IMR-90 (cell line): Measurements from ENCODE around the gene SLC28A2. TPM values are rescaled to one million over a fixed set of nuclear protein-coding genes. Genes with fewer than 3 reads are reported as not detected.

ENCODE experiments used
- ATAC-seq: fragments of 200-7000 bp; cut with Tn5 transposase; 2 replicates; pipeline ENCODE4 v1.9.1; 2020; ENCODE audit warnings: low read depth, mild to moderate bottlenecking, moderate library complexity
- BruUV-seq: library from RNA; stranded (reverse); fragments of 400-500 nt; replicated peaks from 2 replicates; lab custom pipeline; 2021; lab: Mats Ljungman, UMichigan
- CTCF ChIA-PET: fragments of 300-600 bp; formaldehyde crosslinking; extraction: SDS; loops from one replicate; lab custom pipeline; 2021; ENCODE audit warnings: antibody characterized with exemption; lab: Yijun Ruan, JAX
- POLR2A ChIA-PET: fragments of 300-600 bp; sonication (Branson Sonifier 250); formaldehyde crosslinking; loops from one replicate; lab custom pipeline; 2022; ENCODE audit warnings: antibody characterized with exemption; ENCODE audit not compliant: unreplicated experiment; lab: Charles Lee
- DNase-seq: peaks from one replicate; pipeline ENCODE4 v3.0.0; 2013
- H2AFZ ChIP-seq: replicated peaks from 2 replicates; pipeline ENCODE3; 2013; ENCODE audit warnings: low read length, mild to moderate bottlenecking; ENCODE audit not compliant: poor library complexity
- H2AK5ac ChIP-seq: 2 replicates; pipeline ENCODE4 v1.6.1; 2013; ENCODE audit warnings: low read depth, low read length, inconsistent platforms
- H2AK9ac ChIP-seq: replicated peaks from 2 replicates; pipeline ENCODE3; 2013; ENCODE audit warnings: mild to moderate bottlenecking, low read depth, low read length, moderate library complexity; ENCODE audit not compliant: poor library complexity
- H2BK120ac ChIP-seq: 2 replicates; pipeline ENCODE4 v1.6.1; 2013; ENCODE audit warnings: low read depth, low read length, inconsistent platforms
- H2BK15ac ChIP-seq: 3 replicates; pipeline ENCODE4 v1.6.1; 2013; ENCODE audit warnings: low read depth, low read length, inconsistent platforms
- H2BK20ac ChIP-seq: 2 replicates; pipeline ENCODE4 v1.6.1; 2013; ENCODE audit warnings: low read depth, mild to moderate bottlenecking, inconsistent platforms, low read length, moderate library complexity
- H2BK5ac ChIP-seq: 2 replicates; pipeline ENCODE4 v1.6.1; 2013; ENCODE audit warnings: mild to moderate bottlenecking, low read depth, low read length, inconsistent platforms; ENCODE audit not compliant: poor library complexity, severe bottlenecking
- H3K14ac ChIP-seq: replicated peaks from 2 replicates; pipeline ENCODE4 v1.6.1; 2013; ENCODE audit warnings: low read depth, low read length, inconsistent platforms
- H3K18ac ChIP-seq: 2 replicates; pipeline ENCODE4 v1.6.1; 2013; ENCODE audit warnings: low read depth, low read length, control low read depth
- H3K23ac ChIP-seq: 2 replicates; pipeline ENCODE4 v1.6.1; 2013; ENCODE audit warnings: low read depth, low read length, inconsistent platforms
- H3K27ac ChIP-seq: 2 replicates; pipeline ENCODE4 v1.5.1; 2013; ENCODE audit warnings: mild to moderate bottlenecking, control low read depth, low read length; ENCODE audit not compliant: insufficient read depth
- H3K27me3 ChIP-seq: 2 replicates; pipeline ENCODE4 v1.6.1; 2013; ENCODE audit warnings: low read length; ENCODE audit not compliant: control insufficient read depth, insufficient read depth
- H3K36me3 ChIP-seq: 2 replicates; pipeline ENCODE4 v1.6.1; 2013; ENCODE audit warnings: low read length, mixed read lengths; ENCODE audit not compliant: control insufficient read depth, insufficient read depth
- H3K4ac ChIP-seq: 2 replicates; pipeline ENCODE4 v1.6.1; 2013; ENCODE audit warnings: low read depth, low read length, inconsistent platforms
- H3K4me1 ChIP-seq: 2 replicates; pipeline ENCODE4 v1.6.1; 2013; ENCODE audit warnings: low read length, mixed read lengths; ENCODE audit not compliant: control insufficient read depth, insufficient read depth
- H3K4me2 ChIP-seq: 2 replicates; pipeline ENCODE4 v1.6.1; 2013; ENCODE audit warnings: low read depth, mild to moderate bottlenecking, control low read depth, low read length, moderate library complexity
- H3K4me3 ChIP-seq: 2 replicates; pipeline ENCODE4 v1.5.1; 2013; ENCODE audit warnings: low read depth, mild to moderate bottlenecking, control low read depth, low read length, moderate library complexity; ENCODE audit not compliant: insufficient read depth
- H3K56ac ChIP-seq: 2 replicates; pipeline ENCODE4 v1.6.1; 2013; ENCODE audit warnings: low read length, inconsistent platforms; ENCODE audit not compliant: insufficient read depth; ENCODE audit errors: extremely low read depth
- H3K79me1 ChIP-seq, 2 experiments: 2 replicates each; pipeline ENCODE4 v1.6.1; 2013; ENCODE audit warnings: low read length in 2 of 2, inconsistent platforms in 1 of 2, low read depth in 1 of 2
- H3K9ac ChIP-seq: 2 replicates; pipeline ENCODE4 v1.6.1; 2013; ENCODE audit warnings: low read depth, low read length, control low read depth
- H3K9me1 ChIP-seq: 2 replicates; pipeline ENCODE4 v1.6.1; 2013; ENCODE audit warnings: low read length, inconsistent platforms; ENCODE audit not compliant: insufficient read depth
- H3K9me3 ChIP-seq: 2 replicates; pipeline ENCODE4 v1.6.1; 2013; ENCODE audit warnings: low read length; ENCODE audit not compliant: control insufficient read depth, insufficient read depth
- H4K20me1 ChIP-seq: 2 replicates; pipeline ENCODE4 v1.6.1; 2013; ENCODE audit warnings: low read length, inconsistent platforms; ENCODE audit not compliant: insufficient read depth
- H4K5ac ChIP-seq: 2 replicates; pipeline ENCODE4 v1.6.1; 2013; ENCODE audit warnings: mild to moderate bottlenecking, low read depth, low read length, control low read depth
- H4K8ac ChIP-seq, 2 experiments: 2 replicates each; pipeline ENCODE4 v1.6.1; 2013; ENCODE audit warnings: low read depth in 2 of 2, low read length in 2 of 2, control low read depth in 1 of 2, inconsistent platforms in 1 of 2
- H4K91ac ChIP-seq: 2 replicates; pipeline ENCODE4 v1.6.1; 2013; ENCODE audit warnings: low read depth, low read length, inconsistent platforms; ENCODE audit not compliant: insufficient read depth
- BHLHE40 ChIP-seq: fragments of 150-350 bp; IDR thresholded peaks from 2 replicates; pipeline ENCODE4 v1.6.1; 2016; ENCODE audit warnings: mild to moderate bottlenecking, low read depth, low read length
- CEBPB ChIP-seq: IDR thresholded peaks from 2 replicates; pipeline ENCODE4 v1.6.1; 2012; ENCODE audit warnings: low read depth, low read length, improper control_type of control experiment
- CHD1 ChIP-seq: IDR thresholded peaks from 2 replicates; pipeline ENCODE4 v1.6.1; 2012; ENCODE audit warnings: low read depth, low read length, improper control_type of control experiment
- ELK1 ChIP-seq: fragments of 150-350 bp; IDR thresholded peaks from 2 replicates; pipeline ENCODE4 v1.6.1; 2016; ENCODE audit warnings: low read depth, mild to moderate bottlenecking, low read length, moderate library complexity, borderline replicate concordance
- FOS ChIP-seq: fragments of 150-350 bp; IDR thresholded peaks from 2 replicates; pipeline ENCODE4 v1.6.1; 2016; ENCODE audit warnings: low read depth, low read length
- MAFK ChIP-seq: IDR thresholded peaks from 2 replicates; pipeline ENCODE4 v1.6.1; 2012; ENCODE audit warnings: low read depth, low read length, improper control_type of control experiment
- MAZ ChIP-seq: IDR thresholded peaks from 2 replicates; pipeline ENCODE4 v1.6.1; 2012; ENCODE audit warnings: low read depth, mild to moderate bottlenecking, low read length, improper control_type of control experiment, moderate library complexity, borderline replicate concordance
- MXI1 ChIP-seq: IDR thresholded peaks from 2 replicates; pipeline ENCODE4 v1.6.1; 2012; ENCODE audit warnings: low read depth, mild to moderate bottlenecking, low read length, moderate library complexity, borderline replicate concordance
- NFE2L2 ChIP-seq: fragments of 150-350 bp; IDR thresholded peaks from 2 replicates; pipeline ENCODE4 v1.6.1; 2016; ENCODE audit warnings: low read depth, mild to moderate bottlenecking, low read length
- POLR2A ChIP-seq: IDR thresholded peaks from 2 replicates; pipeline ENCODE4 v1.6.1; 2012; ENCODE audit warnings: mild to moderate bottlenecking, low read depth, low read length
- RAD21 ChIP-seq: IDR thresholded peaks from 2 replicates; pipeline ENCODE4 v1.6.1; 2012; ENCODE audit warnings: low read length, improper control_type of control experiment
- RCOR1 ChIP-seq: IDR thresholded peaks from 2 replicates; pipeline ENCODE4 v1.6.1; 2012; ENCODE audit warnings: mild to moderate bottlenecking, low read length, improper control_type of control experiment; ENCODE audit not compliant: insufficient replicate concordance
- RFX5 ChIP-seq: IDR thresholded peaks from 2 replicates; pipeline ENCODE4 v1.8.0; 2012; ENCODE audit warnings: low read depth, mild to moderate bottlenecking, low read length, moderate library complexity
- SMC3 ChIP-seq: fragments of 150-350 bp; IDR thresholded peaks from 2 replicates; pipeline ENCODE4 v1.6.1; 2016; ENCODE audit warnings: low read depth, mild to moderate bottlenecking, antibody characterized with exemption, low read length, moderate library complexity
- USF2 ChIP-seq: fragments of 150-350 bp; IDR thresholded peaks from 2 replicates; pipeline ENCODE4 v1.6.1; 2017; ENCODE audit warnings: mild to moderate bottlenecking, antibody characterized with exemption, low read length, low read depth
- WGBS, 2 experiments: methylation state at CpG; one replicate each; pipeline versions ENCODE4 v1.1.5 to v1.1.7; 2013; ENCODE audit warnings: missing lambda C conversion rate in 2 of 2; ENCODE audit not compliant: insufficient read length in 1 of 2; ENCODE audit errors: extremely low coverage in 2 of 2; 5-methylcytosine and 5-hydroxymethylcytosine counted together
- dilution Hi-C: fragments of 300-500 bp; cut with HindIII; formaldehyde crosslinking; loops from one replicate; pipeline ENCODE4 v1.14.3; 2018; ENCODE audit warnings: low sequenced_read_pairs; ENCODE audit not compliant: unreplicated experiment
- in situ Hi-C: fragments of 300-500 bp; cut with MboI; formaldehyde crosslinking; loops from 3 replicates; pipeline ENCODE4 v1.14.3; 2019; ENCODE audit warnings: low sequenced_read_pairs, inconsistent platforms, mixed read lengths
- intact Hi-C: fragments of 100-400 bp; cut with micrococcal nuclease; formaldehyde crosslinking; loops from 2 replicates; pipeline ENCODE4 v1.10.0; 2022
- polyA plus RNA-seq, 3 experiments: library from polyadenylated mRNA; depleted of rRNA; stranded (reverse); fragments of >200 nt; gene quantifications; 2 replicates each; pipeline ENCODE4 v1.2.3, GENCODE V29; 2012; ENCODE audit warnings: low replicate concordance in 1 of 3
- total RNA-seq: library from RNA; depleted of rRNA; stranded (reverse); fragments of >200 nt; gene quantifications from 2 replicates; pipeline ENCODE4 v1.2.3, GENCODE V29; 2012
- TF ChIP-seq, protein P1 (sequence below): conservative IDR thresholded peaks from 2 replicates; pipeline ENCODE4 v1.5.1; 2012; ENCODE audit warnings: mild to moderate bottlenecking, low read depth, low read length, improper control_type of control experiment

The SLC28A2 gene
- total and polyA plus RNA-seq, 2 of the 4 experiments (the other 2 are of a cell fraction) = not detected

DNA sequence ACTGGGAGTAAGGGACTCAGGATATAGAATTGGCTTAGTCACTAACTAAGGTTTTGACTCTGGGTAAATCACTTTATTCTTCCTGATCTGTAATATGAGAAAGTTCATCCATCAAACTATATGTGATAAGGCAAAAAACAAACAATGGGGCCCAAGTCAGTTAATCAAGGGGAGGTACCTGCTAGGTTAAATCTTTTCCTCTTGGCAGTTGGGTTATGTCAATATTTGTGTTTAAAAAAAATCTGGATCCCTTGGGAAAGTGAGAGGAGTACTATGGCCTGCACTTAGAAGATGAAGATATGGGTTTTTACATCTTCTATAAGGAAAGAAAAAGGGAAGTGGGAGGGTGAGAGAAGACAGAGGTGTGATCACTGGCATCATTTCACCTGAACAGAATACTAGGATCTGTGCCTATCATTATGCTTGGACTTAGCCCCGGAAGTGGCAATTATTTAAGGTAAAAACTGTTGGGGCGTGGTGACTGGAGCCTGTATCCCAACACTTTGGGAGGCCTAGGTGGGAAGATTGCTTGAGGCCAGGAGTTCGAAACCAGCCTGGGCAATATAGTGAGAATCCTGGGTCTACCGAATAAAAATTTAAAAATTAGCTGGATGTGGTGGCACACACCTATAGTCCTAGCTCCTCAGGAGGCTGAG lies 2.8 kb upstream of the SLC28A2 start:
- H2BK120ac ChIP-seq = no peak overlapping the region
- no peaks in the 10 kb centered on the region for H3K79me1 ChIP-seq
- H2AK9ac ChIP-seq = no peak overlapping the region
- no peaks in the 10 kb centered on the region for H4K20me1 ChIP-seq
- no peak overlapping the region for H3K4me3 ChIP-seq
- ChIA-PET CTCF (interaction anchor here (0.6 kb wide), 1 partner anchor 520 kb away, joined by 3 read pairs; no protein-coding TSS in a partner anchor), POLR2A (no interaction called here)
- H3K18ac ChIP-seq = no peak overlapping the region
- H4K5ac ChIP-seq = no peak overlapping the region
- intact Hi-C loops = loop anchor here (5.0 kb wide), 1 partner anchor 42 kb away; no protein-coding TSS in a partner anchor
- no TSS peak for BruUV-seq
- in situ Hi-C loops = no loop called here
- no peak overlapping the region for H3K23ac ChIP-seq
- H3K9me3 ChIP-seq = peaks cover 3% of the 10 kb centered on the region
- no peak for ATAC-seq
- no peak overlapping the region for H2BK15ac ChIP-seq
- dilution Hi-C loops = no loop called here
- H4K8ac ChIP-seq = no peak overlapping the region
- WGBS, 2 experiments = 60% methylated on average over 1 of the region's 4 CpGs; no CpG with 5 or more reads in 1 of the 2 experiments
- H2AK5ac ChIP-seq = no peak overlapping the region
- no peaks in the 10 kb centered on the region for H3K36me3 ChIP-seq
- DNase-seq = no peak
- H3K9me1 ChIP-seq = no peaks in the 10 kb centered on the region
- no peak overlapping the region for H4K91ac ChIP-seq
- H3K27ac ChIP-seq = no peak overlapping the region
- no peak overlapping the region for H2BK20ac ChIP-seq
- H2AFZ ChIP-seq = no peak overlapping the region
- no peak overlapping the region for H3K14ac ChIP-seq
- TF ChIP-seq RFX5 = no peak
- no peak for TF ChIP-seq MAZ
- TF ChIP-seq SMC3 = no peak
- no peak for TF ChIP-seq RCOR1
- TF ChIP-seq USF2 = no peak
- TF ChIP-seq FOS = no peak
- TF ChIP-seq CEBPB = no peak
- TF ChIP-seq ELK1 = no peak
- no peak for TF ChIP-seq RAD21
- TF ChIP-seq MAFK = no peak
- no peak for TF ChIP-seq NFE2L2
- no peak for TF ChIP-seq POLR2A
- no peak for TF ChIP-seq CHD1
- TF ChIP-seq, protein P1, sequence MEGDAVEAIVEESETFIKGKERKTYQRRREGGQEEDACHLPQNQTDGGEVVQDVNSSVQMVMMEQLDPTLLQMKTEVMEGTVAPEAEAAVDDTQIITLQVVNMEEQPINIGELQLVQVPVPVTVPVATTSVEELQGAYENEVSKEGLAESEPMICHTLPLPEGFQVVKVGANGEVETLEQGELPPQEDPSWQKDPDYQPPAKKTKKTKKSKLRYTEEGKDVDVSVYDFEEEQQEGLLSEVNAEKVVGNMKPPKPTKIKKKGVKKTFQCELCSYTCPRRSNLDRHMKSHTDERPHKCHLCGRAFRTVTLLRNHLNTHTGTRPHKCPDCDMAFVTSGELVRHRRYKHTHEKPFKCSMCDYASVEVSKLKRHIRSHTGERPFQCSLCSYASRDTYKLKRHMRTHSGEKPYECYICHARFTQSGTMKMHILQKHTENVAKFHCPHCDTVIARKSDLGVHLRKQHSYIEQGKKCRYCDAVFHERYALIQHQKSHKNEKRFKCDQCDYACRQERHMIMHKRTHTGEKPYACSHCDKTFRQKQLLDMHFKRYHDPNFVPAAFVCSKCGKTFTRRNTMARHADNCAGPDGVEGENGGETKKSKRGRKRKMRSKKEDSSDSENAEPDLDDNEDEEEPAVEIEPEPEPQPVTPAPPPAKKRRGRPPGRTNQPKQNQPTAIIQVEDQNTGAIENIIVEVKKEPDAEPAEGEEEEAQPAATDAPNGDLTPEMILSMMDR = no peak
- TF ChIP-seq BHLHE40 = no peak
- TF ChIP-seq MXI1 = no peak
- H2BK5ac ChIP-seq = no peak overlapping the region
- no peak overlapping the region for H3K9ac ChIP-seq
- H3K4ac ChIP-seq = no peak overlapping the region
- H3K4me2 ChIP-seq = no peak overlapping the region
- no peaks in the 10 kb centered on the region for H3K4me1 ChIP-seq
- no peaks in the 10 kb centered on the region for H3K27me3 ChIP-seq
- H3K56ac ChIP-seq = no peak overlapping the region
